Kidney epithelial cell (primary cell): ENCODE measurements around the gene ADM2. TPM values are rescaled to one million over a fixed set of nuclear protein-coding genes. Genes with fewer than 3 reads are reported as not detected.

Experiments
- DNase-seq: peaks from one replicate; pipeline ENCODE4 v3.0.0-alpha.2; 2010; ENCODE audit warnings: low read depth
- H3K27me3 ChIP-seq: 2 replicates; pipeline ENCODE4 v1.6.0; 2011; ENCODE audit warnings: low read length; ENCODE audit not compliant: control insufficient read depth, insufficient read depth
- H3K36me3 ChIP-seq: 2 replicates; pipeline ENCODE4 v1.5.1; 2011; ENCODE audit warnings: low read length; ENCODE audit not compliant: control insufficient read depth, insufficient read depth
- H3K4me3 ChIP-seq: 2 replicates; pipeline ENCODE4 v1.5.1; 2011; ENCODE audit warnings: low read depth, mild to moderate bottlenecking, control low read depth, low read length
- total RNA-seq: library from RNA; depleted of rRNA; stranded (reverse); fragments of >200 nt; gene quantifications from 2 replicates; pipeline ENCODE4 v1.2.3, GENCODE V29; 2015
- TF ChIP-seq, protein P1 (sequence below): IDR thresholded peaks from 2 replicates; pipeline ENCODE4 v1.5.1; 2011; ENCODE audit warnings: mild to moderate bottlenecking, moderate library complexity, low read length, control low read depth, inconsistent platforms; ENCODE audit not compliant: insufficient read depth, poor library complexity, severe bottlenecking

Gene ADM2
- total RNA-seq, 1 donor from 2014 or later, result 27.3 TPM

DNA sequence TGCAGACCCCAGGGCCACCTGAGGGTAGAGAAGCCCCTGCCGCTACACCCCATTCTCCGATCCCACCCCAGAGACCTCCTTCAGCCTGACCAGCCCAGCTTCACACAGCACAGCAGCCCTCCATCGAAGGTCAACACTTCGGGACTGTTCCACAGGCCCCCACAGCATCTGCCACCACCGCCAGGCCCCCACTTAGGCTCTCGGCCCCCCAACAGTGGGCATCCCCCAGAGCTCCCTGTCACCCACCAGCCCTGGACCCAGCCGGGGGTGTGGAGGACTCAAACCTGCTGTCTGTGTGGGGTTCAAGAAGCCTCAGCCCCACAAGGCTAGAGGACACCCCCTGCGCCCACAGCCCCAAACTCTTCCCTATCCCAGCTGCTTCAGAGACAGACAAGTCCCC lies 12.7 kb upstream of the ADM2 start:
- H3K4me3 ChIP-seq, result no peak overlapping the region
- no peaks in the 10 kb centered on the region for H3K27me3 ChIP-seq
- TF ChIP-seq, protein P1, sequence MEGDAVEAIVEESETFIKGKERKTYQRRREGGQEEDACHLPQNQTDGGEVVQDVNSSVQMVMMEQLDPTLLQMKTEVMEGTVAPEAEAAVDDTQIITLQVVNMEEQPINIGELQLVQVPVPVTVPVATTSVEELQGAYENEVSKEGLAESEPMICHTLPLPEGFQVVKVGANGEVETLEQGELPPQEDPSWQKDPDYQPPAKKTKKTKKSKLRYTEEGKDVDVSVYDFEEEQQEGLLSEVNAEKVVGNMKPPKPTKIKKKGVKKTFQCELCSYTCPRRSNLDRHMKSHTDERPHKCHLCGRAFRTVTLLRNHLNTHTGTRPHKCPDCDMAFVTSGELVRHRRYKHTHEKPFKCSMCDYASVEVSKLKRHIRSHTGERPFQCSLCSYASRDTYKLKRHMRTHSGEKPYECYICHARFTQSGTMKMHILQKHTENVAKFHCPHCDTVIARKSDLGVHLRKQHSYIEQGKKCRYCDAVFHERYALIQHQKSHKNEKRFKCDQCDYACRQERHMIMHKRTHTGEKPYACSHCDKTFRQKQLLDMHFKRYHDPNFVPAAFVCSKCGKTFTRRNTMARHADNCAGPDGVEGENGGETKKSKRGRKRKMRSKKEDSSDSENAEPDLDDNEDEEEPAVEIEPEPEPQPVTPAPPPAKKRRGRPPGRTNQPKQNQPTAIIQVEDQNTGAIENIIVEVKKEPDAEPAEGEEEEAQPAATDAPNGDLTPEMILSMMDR, result no peak
- no peak for DNase-seq
- no peaks in the 10 kb centered on the region for H3K36me3 ChIP-seq

DNA sequence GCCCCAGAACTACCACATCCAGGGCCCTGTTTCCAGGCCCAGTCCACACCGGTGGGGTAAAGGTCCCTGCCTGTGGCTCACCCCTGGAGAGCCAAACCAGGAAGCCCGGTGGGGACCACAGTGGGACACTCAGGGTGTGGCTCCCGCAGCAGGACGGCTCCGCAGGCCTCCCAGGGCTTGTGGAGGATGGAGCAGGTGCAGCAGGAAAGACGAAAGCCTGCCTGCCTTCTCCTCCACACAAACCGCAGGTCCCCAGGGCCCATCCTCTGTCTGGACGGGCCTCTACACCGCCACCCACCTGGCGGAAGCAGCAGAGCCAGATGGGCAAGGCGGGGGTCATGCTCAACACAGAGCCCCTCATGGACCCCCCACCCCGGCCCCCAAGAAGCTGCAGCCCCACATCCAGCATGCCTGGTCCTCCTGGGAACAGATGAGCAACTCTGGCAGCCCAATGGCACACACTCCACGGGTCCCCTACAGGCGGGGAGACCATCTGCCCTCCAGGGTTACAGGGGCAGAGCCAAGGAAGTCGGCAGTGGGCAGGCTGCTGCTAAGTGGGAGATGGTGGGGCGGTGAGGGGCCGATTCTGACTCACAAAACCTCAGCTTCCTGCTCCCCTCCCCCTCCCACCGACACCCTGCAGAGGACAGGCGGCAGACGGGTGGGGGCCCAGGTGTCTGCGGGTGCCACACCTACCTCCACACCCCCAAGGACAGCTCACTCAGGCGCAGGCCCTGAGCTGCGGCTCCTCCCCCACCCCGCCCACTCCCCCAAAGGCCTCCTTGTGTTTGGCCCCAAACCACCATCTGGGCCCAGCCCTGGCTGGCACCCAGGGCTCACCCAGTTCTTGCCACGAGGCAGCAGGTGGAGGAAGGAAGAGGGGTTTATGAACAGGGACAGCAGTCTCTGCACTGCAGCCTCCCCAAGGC lies 11.7 kb upstream of the ADM2 start:
- Histone ChIP-seq H3K4me3 (no peak overlapping the region), H3K36me3 (no peaks in the 10 kb centered on the region), H3K27me3 (no peaks in the 10 kb centered on the region)
- peak; percentile 37 for DNase-seq
- TF ChIP-seq, protein P1, result no peak

DNA sequence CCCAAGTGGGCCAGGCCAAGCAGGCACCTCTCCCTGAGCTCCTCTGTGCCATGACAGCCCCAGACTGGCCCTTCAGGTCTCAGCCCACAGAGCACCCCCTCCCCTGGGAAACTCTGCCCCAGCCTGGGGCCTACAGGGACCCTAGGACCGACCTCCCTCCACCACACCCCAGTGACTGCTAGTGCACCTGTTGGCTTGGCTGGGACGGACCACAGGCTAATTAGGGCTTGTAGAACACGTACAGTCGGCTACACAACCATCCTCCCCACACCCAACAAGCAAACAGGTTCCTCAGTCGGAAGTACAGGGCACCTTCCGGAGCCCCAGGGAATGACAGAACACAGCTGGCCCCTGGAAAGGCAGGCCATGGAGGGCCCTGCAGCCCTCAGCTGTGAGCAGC lies 10.9 kb upstream of the ADM2 start:
- Histone ChIP-seq H3K36me3 (no peaks in the 10 kb centered on the region), H3K4me3 (no peak overlapping the region), H3K27me3 (no peaks in the 10 kb centered on the region)
- DNase-seq, result no peak
- TF ChIP-seq, protein P1, result no peak

DNA sequence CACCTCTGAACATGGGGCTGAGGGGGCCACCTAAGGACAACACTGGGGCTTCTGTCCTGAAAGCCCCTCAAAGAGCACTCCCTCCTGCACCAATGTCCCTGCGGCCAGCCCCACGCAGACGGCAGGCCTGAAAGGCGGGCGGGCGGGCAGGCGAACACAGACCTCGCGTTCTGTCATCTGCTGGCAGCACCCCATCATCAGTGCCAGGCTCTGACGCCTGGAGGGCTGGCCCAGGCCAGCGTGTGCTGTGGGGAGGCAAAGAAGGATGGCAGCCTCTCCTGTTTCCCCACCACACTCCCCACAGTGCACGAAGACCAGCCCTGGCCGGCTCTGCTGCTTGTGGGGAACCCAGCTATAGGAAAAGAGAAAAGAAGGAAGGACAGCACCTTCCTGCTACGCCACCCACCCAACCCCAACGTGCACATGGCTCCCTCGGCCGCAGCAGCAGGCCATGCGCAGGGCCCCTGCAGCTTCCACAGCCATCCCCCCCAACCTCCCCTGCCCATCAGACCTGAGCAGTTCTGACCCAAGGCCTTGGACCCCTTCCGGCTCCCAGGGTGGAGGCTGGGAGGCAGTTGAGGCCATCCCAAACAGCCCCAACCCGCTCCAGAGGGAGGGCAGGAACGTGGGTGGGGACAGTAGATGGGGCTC lies 10.0 kb upstream of the ADM2 start:
- Histone ChIP-seq H3K27me3 (no peaks in the 10 kb centered on the region), H3K36me3 (no peaks in the 10 kb centered on the region), H3K4me3 (no peak overlapping the region)
- DNase-seq, result no peak
- TF ChIP-seq, protein P1, result no peak

DNA sequence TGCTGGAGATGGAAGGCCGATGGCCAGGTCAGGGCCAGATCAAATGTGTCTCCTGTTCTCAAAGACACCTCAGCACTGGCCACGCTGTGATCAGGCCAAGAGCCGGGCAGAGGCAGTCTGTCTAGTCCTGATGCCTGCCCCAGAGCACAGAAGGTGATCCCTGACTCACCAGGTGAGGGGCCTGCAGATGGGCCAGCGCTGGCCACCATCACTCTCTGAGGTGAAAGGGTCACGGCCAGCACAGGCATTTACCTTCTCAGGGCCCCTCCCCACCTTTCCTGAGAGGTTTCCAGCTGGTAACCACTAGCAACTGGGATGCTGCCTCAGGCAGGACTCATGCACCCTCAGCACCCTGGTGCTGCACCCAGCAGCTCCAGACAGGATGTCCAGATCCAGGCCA lies 9.4 kb upstream of the ADM2 start:
- Histone ChIP-seq H3K27me3 (no peaks in the 10 kb centered on the region), H3K4me3 (no peak overlapping the region), H3K36me3 (no peaks in the 10 kb centered on the region)
- DNase-seq, result no peak
- TF ChIP-seq, protein P1, result no peak

DNA sequence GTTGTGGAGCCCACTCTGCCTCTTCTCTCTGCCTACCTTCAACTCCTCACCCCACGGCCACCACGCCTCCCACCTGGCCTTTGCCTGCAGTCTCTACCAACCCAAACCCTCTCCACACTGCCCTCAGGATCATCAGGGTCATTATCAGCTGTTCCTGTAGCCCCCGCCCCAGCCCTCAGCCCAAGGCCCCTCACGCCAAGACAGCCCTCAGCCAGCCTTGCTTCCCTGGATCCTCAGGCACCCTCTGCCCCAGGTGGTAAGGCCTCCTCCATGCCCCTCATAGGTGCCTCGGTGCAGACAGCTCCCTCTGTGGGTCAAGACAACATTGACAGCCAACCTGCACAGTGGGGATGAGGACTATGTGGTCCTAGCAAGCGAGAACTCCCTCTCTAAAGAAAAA lies 8.3 kb upstream of the ADM2 start:
- Histone ChIP-seq H3K27me3 (no peaks in the 10 kb centered on the region), H3K36me3 (no peaks in the 10 kb centered on the region), H3K4me3 (no peak overlapping the region)
- TF ChIP-seq, protein P1, result peak; percentile 47
- no peak for DNase-seq
